Amygdala (tissue), 56 donors: ENCODE measurements around the gene RPRD2.

Experiments used
- DNase-seq, 56 donors: peaks; one replicate each; lab custom pipeline; 2025; lab: John Stamatoyannopoulos, UW

Gene RPRD2

DNA sequence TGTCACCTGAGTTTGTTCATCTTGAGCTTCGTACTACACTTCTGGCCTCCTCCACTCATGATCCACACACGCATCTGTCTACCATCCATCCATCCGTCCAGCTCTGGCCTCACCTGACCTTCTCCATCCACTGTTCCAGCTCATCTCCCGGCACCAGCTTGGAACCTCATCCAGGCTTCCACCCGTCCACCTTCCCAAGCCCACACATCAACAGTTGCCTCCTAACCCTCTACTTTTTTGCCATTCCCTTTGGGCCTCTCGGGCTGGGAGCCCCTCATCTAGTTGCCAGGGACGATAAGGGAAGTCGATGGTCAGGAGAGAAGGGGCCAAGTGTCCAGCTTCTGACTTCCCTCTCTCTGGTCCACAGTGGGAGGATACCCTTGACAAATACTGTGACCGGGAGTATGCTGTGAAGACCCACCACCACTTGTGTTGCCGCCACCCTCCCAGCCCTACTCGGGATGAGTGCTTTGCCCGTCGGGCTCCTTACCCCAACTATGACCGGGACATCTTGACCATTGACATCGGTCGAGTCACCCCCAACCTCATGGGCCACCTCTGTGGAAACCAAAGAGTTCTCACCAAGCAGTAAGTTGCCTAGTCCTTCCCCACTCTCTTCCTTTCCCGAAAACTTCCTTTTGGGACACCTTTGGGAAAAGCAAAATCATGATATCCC, 148.2 kb downstream of the RPRD2 start:
- DNase-seq = no peak

DNA sequence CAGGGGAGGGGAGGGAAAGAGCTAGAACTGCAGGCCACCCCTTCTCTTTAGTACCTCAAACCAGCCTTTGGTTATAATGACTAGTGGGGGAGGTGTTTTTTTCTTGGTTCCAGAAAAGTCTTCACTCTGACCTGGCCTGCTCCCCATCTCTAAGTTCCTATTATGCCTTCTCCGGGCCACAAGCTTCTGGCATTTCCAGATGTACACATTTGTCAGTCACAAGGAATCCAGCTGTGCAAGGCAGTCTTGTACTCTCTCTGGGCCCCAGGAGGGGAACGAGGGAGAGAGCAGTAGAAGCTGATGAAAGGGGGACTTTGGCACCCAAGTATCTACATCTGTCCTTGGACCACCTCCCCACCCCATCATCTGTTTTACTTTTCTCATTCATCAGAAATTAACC, 148.9 kb downstream of the RPRD2 start:
- no peak for DNase-seq

DNA sequence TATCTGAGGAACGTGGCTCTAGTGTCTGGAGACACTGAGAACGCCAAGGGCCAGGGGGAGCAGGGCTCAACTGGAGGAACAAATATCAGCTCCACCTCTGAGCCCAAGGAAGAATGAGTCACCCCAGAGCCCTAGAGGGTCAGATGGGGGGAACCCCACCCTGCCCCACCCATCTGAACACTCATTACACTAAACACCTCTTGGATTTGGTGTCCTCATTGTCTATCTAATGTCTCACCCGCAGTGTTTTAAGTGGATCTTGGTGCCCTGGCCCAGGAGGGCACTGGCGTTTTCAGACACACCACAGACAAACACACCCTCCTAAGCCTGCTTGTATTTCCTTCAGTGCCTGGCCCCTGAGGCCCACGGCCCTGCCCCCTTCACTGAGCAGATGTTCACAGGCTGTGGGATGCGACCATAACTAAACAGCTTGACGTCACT, 149.4 kb downstream of the RPRD2 start:
- DNase-seq = no peak

DNA sequence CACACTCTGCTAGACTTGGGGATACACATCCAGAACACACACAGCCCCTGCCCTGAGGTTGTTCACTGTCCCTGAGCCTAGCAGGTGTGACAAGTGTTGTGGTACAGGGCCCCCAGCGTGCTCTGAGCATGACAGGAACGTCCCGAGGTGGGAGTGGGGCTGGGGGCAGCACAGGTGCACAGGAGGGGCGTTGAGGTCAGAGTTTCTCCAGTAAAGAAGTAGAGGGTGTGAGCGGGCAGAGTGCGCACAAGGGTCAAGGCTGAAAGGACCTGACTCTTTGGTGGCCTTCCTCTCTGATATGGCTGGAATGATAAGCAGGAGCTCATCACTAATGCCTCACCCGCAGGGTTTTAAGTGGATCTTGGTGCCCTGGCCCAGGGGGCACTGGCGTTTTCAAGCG, 150.3 kb downstream of the RPRD2 start:
- DNase-seq = no peak

DNA sequence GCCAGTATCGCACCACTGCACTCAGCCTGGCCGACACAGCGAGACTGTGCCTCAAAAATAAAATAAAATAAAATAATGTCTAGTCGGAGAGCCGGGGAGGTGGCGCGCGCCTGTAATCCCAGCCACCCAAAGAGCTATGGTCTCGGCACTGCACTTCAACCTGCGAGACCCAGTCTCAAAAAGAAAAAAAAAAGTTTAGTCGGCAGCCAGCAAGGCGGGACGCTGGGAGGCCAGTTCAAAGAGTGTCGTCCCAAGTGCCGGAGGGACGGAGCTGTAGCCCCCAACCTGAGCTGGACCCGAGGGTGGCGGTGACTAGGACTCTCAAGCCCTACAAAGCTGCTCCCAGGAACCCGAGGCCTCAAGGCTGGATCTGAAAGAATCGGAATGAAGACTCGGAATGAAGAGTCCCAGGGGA, 151.0 kb downstream of the RPRD2 start:
- peak in 1 of 56 donors; percentile 47 for DNase-seq

DNA sequence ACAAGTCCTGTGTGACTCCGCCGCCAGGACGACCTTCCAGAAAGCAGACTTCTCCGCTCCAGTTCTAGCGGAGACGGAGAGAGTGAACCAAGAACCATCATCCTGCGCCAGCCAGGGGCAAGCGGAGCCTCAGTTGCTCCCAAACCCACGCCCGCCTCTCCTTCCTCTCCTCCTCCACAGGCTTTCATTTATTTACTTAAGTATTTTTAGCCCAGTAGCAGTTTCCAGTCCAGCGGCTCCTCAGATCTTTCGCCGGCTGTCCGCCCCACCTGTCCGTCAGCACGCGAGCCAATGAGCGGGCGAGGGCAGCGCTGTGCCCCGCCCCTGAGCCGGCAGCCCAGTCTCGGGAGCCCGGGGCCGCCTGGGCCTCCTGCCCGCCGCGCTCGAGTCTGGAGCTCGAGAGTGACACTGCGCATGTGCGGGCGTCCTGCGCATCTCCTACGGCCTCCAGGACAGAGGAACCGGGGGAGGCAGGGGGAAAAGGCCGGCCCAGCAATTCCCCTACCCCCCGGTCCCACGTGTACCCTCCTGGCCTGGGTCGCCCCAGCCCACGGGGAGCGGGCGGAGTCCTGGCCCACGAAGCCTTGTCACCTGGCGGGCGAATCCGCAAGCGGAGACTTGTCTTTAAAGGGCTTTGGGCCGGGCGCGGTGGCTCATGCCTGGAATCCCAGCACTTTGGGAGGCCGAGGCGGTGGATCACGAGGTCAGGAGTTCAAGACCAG, 151.5 kb downstream of the RPRD2 start, which contains the start of gene FALEC:
TSS of gene FALEC (plus strand) at position 425 of the 722 bp plus-strand sequence.
- peak; percentile 76 to 98 (median 93) for DNase-seq

DNA sequence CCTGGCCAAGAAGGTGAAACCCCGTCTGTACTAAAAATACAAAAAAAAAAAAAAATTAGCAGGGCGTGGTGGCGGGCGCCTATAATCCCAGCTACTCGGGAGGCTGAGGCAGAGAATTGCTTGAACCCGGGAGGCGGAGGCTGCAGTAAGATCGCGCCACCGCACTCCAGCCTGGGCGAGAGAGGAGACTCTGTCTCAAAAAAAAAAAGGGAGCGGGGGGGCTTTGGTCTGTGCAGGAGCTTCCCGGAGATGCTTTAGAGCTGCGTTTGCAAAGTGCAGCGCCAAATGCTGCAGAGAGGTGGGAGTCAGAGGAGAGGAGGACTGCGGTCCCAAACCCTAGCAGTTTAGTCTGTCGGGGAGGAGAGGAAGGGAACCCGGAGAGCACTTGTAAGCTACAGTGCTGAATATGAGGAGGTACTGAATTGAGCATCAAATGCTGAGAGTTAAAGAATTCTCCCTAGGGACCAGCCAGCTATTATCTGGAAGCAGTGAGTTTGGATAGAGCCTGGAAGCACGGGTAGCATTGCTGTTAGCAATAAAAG, 152.2 kb downstream of the RPRD2 start:
- peak in 9 of 56 donors; percentile 6 to 39 (median 17) for DNase-seq

DNA sequence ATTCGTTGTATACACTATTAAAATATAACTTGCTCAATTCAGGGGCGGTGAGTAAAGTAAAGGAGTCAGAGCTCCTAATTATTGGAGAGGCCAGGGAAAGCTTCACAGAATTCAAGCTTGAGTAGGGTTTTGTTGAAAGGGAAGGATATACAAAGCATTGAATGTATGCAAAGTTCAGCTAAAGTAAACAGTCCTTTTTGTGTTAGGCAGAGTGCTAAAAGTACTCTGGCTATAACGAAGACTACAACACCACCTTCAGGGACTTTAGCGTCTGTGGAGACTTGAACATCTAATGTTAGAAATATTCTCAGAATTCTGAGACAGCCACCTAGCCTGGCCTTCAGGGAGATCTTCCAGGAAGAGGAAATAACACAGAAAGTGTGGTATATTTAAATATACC, 152.7 kb downstream of the RPRD2 start:
- DNase-seq = no peak

DNA sequence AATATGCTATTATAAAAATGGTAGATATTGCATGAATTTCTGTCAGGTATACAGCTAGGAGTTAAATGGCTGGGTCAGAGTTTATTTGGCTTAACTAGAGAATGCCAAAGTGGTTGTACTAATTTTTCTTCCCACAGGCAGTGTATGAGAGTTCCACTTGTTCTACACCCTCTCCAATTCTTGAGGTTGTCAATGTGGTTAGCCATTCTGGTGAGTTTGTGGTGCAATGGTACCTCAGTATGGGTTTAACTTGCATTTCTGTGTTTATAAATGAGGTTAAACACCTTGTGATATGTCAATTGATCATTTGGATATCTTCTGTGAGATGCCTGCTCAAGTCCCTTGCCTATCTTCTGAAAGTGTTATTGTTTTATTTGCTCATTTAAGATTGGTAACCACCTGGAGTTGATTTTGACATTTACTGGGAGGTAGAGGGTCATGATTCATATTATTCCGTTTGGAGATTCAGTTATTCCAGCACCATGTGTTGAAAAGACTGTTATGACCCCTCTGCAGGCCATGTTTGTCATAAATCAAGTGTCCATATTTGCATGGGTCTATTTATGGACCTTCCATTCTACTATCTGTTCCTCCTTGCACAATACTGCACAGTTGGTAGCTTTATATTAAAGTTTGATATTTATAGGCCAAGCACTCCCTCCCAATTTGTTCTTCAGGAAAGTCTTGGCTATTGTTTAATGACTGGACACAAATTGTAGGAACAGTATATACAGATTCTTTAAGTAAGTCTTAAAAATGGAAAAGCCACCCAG, 157.4 kb downstream of the RPRD2 start:
- DNase-seq = no peak

DNA sequence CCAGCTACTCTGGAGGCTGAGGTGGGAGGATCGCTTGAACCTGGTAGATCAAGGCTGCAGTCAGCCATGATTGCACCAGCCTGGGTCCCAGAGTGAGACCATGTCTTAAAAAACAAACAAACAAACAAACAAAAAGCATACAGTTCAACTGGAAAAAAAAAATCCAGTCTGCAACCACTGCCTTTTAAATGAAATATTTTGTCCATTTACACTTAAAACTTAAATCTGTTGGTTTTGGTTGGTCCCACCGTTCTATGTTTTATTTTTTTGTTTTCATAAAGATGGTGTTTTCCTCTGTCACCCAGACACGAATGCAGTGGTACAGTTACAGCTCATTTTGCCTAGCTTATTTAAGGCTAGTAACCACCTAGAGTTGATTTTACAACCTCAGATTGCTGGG, 161.4 kb downstream of the RPRD2 start:
- DNase-seq = no peak
